IMR-90 (cell line): Measurements from ENCODE around the gene SCGB1A1. TPM values are rescaled to one million over a fixed set of nuclear protein-coding genes. Genes with fewer than 3 reads are reported as not detected.

ENCODE experiments used
- ATAC-seq: fragments of 200-7000 bp; cut with Tn5 transposase; 2 replicates; pipeline ENCODE4 v1.9.1; 2020; ENCODE audit warnings: low read depth, mild to moderate bottlenecking, moderate library complexity
- BruUV-seq: library from RNA; stranded (reverse); fragments of 400-500 nt; replicated peaks from 2 replicates; lab custom pipeline; 2021; lab: Mats Ljungman, UMichigan
- CTCF ChIA-PET: fragments of 300-600 bp; formaldehyde crosslinking; extraction: SDS; loops from one replicate; lab custom pipeline; 2021; ENCODE audit warnings: antibody characterized with exemption; lab: Yijun Ruan, JAX
- POLR2A ChIA-PET: fragments of 300-600 bp; sonication (Branson Sonifier 250); formaldehyde crosslinking; loops from one replicate; lab custom pipeline; 2022; ENCODE audit warnings: antibody characterized with exemption; ENCODE audit not compliant: unreplicated experiment; lab: Charles Lee
- DNase-seq: peaks from one replicate; pipeline ENCODE4 v3.0.0; 2013
- H2AFZ ChIP-seq: replicated peaks from 2 replicates; pipeline ENCODE3; 2013; ENCODE audit warnings: low read length, mild to moderate bottlenecking; ENCODE audit not compliant: poor library complexity
- H2AK5ac ChIP-seq: 2 replicates; pipeline ENCODE4 v1.6.1; 2013; ENCODE audit warnings: low read depth, low read length, inconsistent platforms
- H2AK9ac ChIP-seq: replicated peaks from 2 replicates; pipeline ENCODE3; 2013; ENCODE audit warnings: mild to moderate bottlenecking, low read depth, low read length, moderate library complexity; ENCODE audit not compliant: poor library complexity
- H2BK120ac ChIP-seq: 2 replicates; pipeline ENCODE4 v1.6.1; 2013; ENCODE audit warnings: low read depth, low read length, inconsistent platforms
- H2BK15ac ChIP-seq: 3 replicates; pipeline ENCODE4 v1.6.1; 2013; ENCODE audit warnings: low read depth, low read length, inconsistent platforms
- H2BK20ac ChIP-seq: 2 replicates; pipeline ENCODE4 v1.6.1; 2013; ENCODE audit warnings: low read depth, mild to moderate bottlenecking, inconsistent platforms, low read length, moderate library complexity
- H2BK5ac ChIP-seq: 2 replicates; pipeline ENCODE4 v1.6.1; 2013; ENCODE audit warnings: mild to moderate bottlenecking, low read depth, low read length, inconsistent platforms; ENCODE audit not compliant: poor library complexity, severe bottlenecking
- H3K14ac ChIP-seq: replicated peaks from 2 replicates; pipeline ENCODE4 v1.6.1; 2013; ENCODE audit warnings: low read depth, low read length, inconsistent platforms
- H3K18ac ChIP-seq: 2 replicates; pipeline ENCODE4 v1.6.1; 2013; ENCODE audit warnings: low read depth, low read length, control low read depth
- H3K23ac ChIP-seq: 2 replicates; pipeline ENCODE4 v1.6.1; 2013; ENCODE audit warnings: low read depth, low read length, inconsistent platforms
- H3K27ac ChIP-seq: 2 replicates; pipeline ENCODE4 v1.5.1; 2013; ENCODE audit warnings: mild to moderate bottlenecking, control low read depth, low read length; ENCODE audit not compliant: insufficient read depth
- H3K27me3 ChIP-seq: 2 replicates; pipeline ENCODE4 v1.6.1; 2013; ENCODE audit warnings: low read length; ENCODE audit not compliant: control insufficient read depth, insufficient read depth
- H3K36me3 ChIP-seq: 2 replicates; pipeline ENCODE4 v1.6.1; 2013; ENCODE audit warnings: low read length, mixed read lengths; ENCODE audit not compliant: control insufficient read depth, insufficient read depth
- H3K4ac ChIP-seq: 2 replicates; pipeline ENCODE4 v1.6.1; 2013; ENCODE audit warnings: low read depth, low read length, inconsistent platforms
- H3K4me1 ChIP-seq: 2 replicates; pipeline ENCODE4 v1.6.1; 2013; ENCODE audit warnings: low read length, mixed read lengths; ENCODE audit not compliant: control insufficient read depth, insufficient read depth
- H3K4me2 ChIP-seq: 2 replicates; pipeline ENCODE4 v1.6.1; 2013; ENCODE audit warnings: low read depth, mild to moderate bottlenecking, control low read depth, low read length, moderate library complexity
- H3K4me3 ChIP-seq: 2 replicates; pipeline ENCODE4 v1.5.1; 2013; ENCODE audit warnings: low read depth, mild to moderate bottlenecking, control low read depth, low read length, moderate library complexity; ENCODE audit not compliant: insufficient read depth
- H3K56ac ChIP-seq: 2 replicates; pipeline ENCODE4 v1.6.1; 2013; ENCODE audit warnings: low read length, inconsistent platforms; ENCODE audit not compliant: insufficient read depth; ENCODE audit errors: extremely low read depth
- H3K79me1 ChIP-seq, 2 experiments: 2 replicates each; pipeline ENCODE4 v1.6.1; 2013; ENCODE audit warnings: low read length in 2 of 2, inconsistent platforms in 1 of 2, low read depth in 1 of 2
- H3K9ac ChIP-seq: 2 replicates; pipeline ENCODE4 v1.6.1; 2013; ENCODE audit warnings: low read depth, low read length, control low read depth
- H3K9me1 ChIP-seq: 2 replicates; pipeline ENCODE4 v1.6.1; 2013; ENCODE audit warnings: low read length, inconsistent platforms; ENCODE audit not compliant: insufficient read depth
- H3K9me3 ChIP-seq: 2 replicates; pipeline ENCODE4 v1.6.1; 2013; ENCODE audit warnings: low read length; ENCODE audit not compliant: control insufficient read depth, insufficient read depth
- H4K20me1 ChIP-seq: 2 replicates; pipeline ENCODE4 v1.6.1; 2013; ENCODE audit warnings: low read length, inconsistent platforms; ENCODE audit not compliant: insufficient read depth
- H4K5ac ChIP-seq: 2 replicates; pipeline ENCODE4 v1.6.1; 2013; ENCODE audit warnings: mild to moderate bottlenecking, low read depth, low read length, control low read depth
- H4K8ac ChIP-seq, 2 experiments: 2 replicates each; pipeline ENCODE4 v1.6.1; 2013; ENCODE audit warnings: low read depth in 2 of 2, low read length in 2 of 2, control low read depth in 1 of 2, inconsistent platforms in 1 of 2
- H4K91ac ChIP-seq: 2 replicates; pipeline ENCODE4 v1.6.1; 2013; ENCODE audit warnings: low read depth, low read length, inconsistent platforms; ENCODE audit not compliant: insufficient read depth
- CEBPB ChIP-seq: IDR thresholded peaks from 2 replicates; pipeline ENCODE4 v1.6.1; 2012; ENCODE audit warnings: low read depth, low read length, improper control_type of control experiment
- CHD1 ChIP-seq: IDR thresholded peaks from 2 replicates; pipeline ENCODE4 v1.6.1; 2012; ENCODE audit warnings: low read depth, low read length, improper control_type of control experiment
- CTCF ChIP-seq: conservative IDR thresholded peaks from 2 replicates; pipeline ENCODE4 v1.5.1; 2012; ENCODE audit warnings: mild to moderate bottlenecking, low read depth, low read length, improper control_type of control experiment
- MAFK ChIP-seq: IDR thresholded peaks from 2 replicates; pipeline ENCODE4 v1.6.1; 2012; ENCODE audit warnings: low read depth, low read length, improper control_type of control experiment
- MAZ ChIP-seq: IDR thresholded peaks from 2 replicates; pipeline ENCODE4 v1.6.1; 2012; ENCODE audit warnings: low read depth, mild to moderate bottlenecking, low read length, improper control_type of control experiment, moderate library complexity, borderline replicate concordance
- MXI1 ChIP-seq: IDR thresholded peaks from 2 replicates; pipeline ENCODE4 v1.6.1; 2012; ENCODE audit warnings: low read depth, mild to moderate bottlenecking, low read length, moderate library complexity, borderline replicate concordance
- RAD21 ChIP-seq: IDR thresholded peaks from 2 replicates; pipeline ENCODE4 v1.6.1; 2012; ENCODE audit warnings: low read length, improper control_type of control experiment
- RCOR1 ChIP-seq: IDR thresholded peaks from 2 replicates; pipeline ENCODE4 v1.6.1; 2012; ENCODE audit warnings: mild to moderate bottlenecking, low read length, improper control_type of control experiment; ENCODE audit not compliant: insufficient replicate concordance
- RFX5 ChIP-seq: IDR thresholded peaks from 2 replicates; pipeline ENCODE4 v1.8.0; 2012; ENCODE audit warnings: low read depth, mild to moderate bottlenecking, low read length, moderate library complexity
- SMC3 ChIP-seq: fragments of 150-350 bp; IDR thresholded peaks from 2 replicates; pipeline ENCODE4 v1.6.1; 2016; ENCODE audit warnings: low read depth, mild to moderate bottlenecking, antibody characterized with exemption, low read length, moderate library complexity
- USF2 ChIP-seq: fragments of 150-350 bp; IDR thresholded peaks from 2 replicates; pipeline ENCODE4 v1.6.1; 2017; ENCODE audit warnings: mild to moderate bottlenecking, antibody characterized with exemption, low read length, low read depth
- WGBS, 2 experiments: methylation state at CpG; one replicate each; pipeline versions ENCODE4 v1.1.5 to v1.1.7; 2013; ENCODE audit warnings: missing lambda C conversion rate in 2 of 2; ENCODE audit not compliant: insufficient read length in 1 of 2; ENCODE audit errors: extremely low coverage in 2 of 2; 5-methylcytosine and 5-hydroxymethylcytosine counted together
- dilution Hi-C: fragments of 300-500 bp; cut with HindIII; formaldehyde crosslinking; loops from one replicate; pipeline ENCODE4 v1.14.3; 2018; ENCODE audit warnings: low sequenced_read_pairs; ENCODE audit not compliant: unreplicated experiment
- in situ Hi-C: fragments of 300-500 bp; cut with MboI; formaldehyde crosslinking; loops from 3 replicates; pipeline ENCODE4 v1.14.3; 2019; ENCODE audit warnings: low sequenced_read_pairs, inconsistent platforms, mixed read lengths
- intact Hi-C: fragments of 100-400 bp; cut with micrococcal nuclease; formaldehyde crosslinking; loops from 2 replicates; pipeline ENCODE4 v1.10.0; 2022
- polyA plus RNA-seq, 3 experiments: library from polyadenylated mRNA; depleted of rRNA; stranded (reverse); fragments of >200 nt; gene quantifications; 2 replicates each; pipeline ENCODE4 v1.2.3, GENCODE V29; 2012; ENCODE audit warnings: low replicate concordance in 1 of 3
- total RNA-seq: library from RNA; depleted of rRNA; stranded (reverse); fragments of >200 nt; gene quantifications from 2 replicates; pipeline ENCODE4 v1.2.3, GENCODE V29; 2012
- TF ChIP-seq, protein P1 (sequence below): fragments of 150-350 bp; IDR thresholded peaks from 2 replicates; pipeline ENCODE4 v1.6.1; 2016; ENCODE audit warnings: low read depth, mild to moderate bottlenecking, low read length, moderate library complexity, borderline replicate concordance

Gene SCGB1A1
- total and polyA plus RNA-seq, 2 of the 4 experiments (the other 2 are of a cell fraction): not detected

- Histone ChIP-seq H2AFZ (peak overlapping the region; percentile 93), H3K4me1 (peaks cover 15% of the 10 kb centered on the region; the same call in 1 of the 2 replicates), H3K4me3 (peak overlapping the region; percentile 36), H2BK15ac (0 out of 3 replicates have a peak overlapping the region, but pooled peaks have one; percentile 26), H4K91ac (peak overlapping the region; percentile 54; the same call in 1 of the 2 replicates), H2BK20ac (peak overlapping the region; percentile 50; the same call in 1 of the 2 replicates), H2BK120ac (peak overlapping the region; percentile 59), H3K79me1 (no peaks in the 10 kb centered on the region; a peak in 1 of 4 replicates), H3K56ac (no peak overlapping the region), H3K27ac (peak overlapping the region; percentile 54), H3K4me2 (peak overlapping the region; percentile 90), H3K9ac (no peak overlapping the region), H2AK5ac (no peak overlapping the region), H2AK9ac (peak overlapping the region; percentile 7), H3K9me1 (no peaks in the 10 kb centered on the region), H4K5ac (peak overlapping the region; percentile 55; the same call in 1 of the 2 replicates), H3K14ac (peak overlapping the region; percentile 41), H3K27me3 (peaks cover 2% of the 10 kb centered on the region; the same call in 1 of the 2 replicates), H3K4ac (peak overlapping the region; percentile 22), H3K18ac (no peak overlapping the region), H4K20me1 (no peaks in the 10 kb centered on the region), H2BK5ac (no peak overlapping the region), H3K36me3 (no peaks in the 10 kb centered on the region), H4K8ac (peak overlapping the region; percentile 39 to 88; a peak in 3 of 4 replicates), H3K23ac (peak overlapping the region; percentile 1; the same call in 1 of the 2 replicates), H3K9me3 (no peaks in the 10 kb centered on the region)
- ATAC-seq (peak; percentile 86), DNase-seq (peak; percentile 80)
- POLR2A ChIA-PET: interaction anchor here (0.8 to 1.3 kb wide), 2 partner anchors 158 to 166 kb away, joined by 3 read pairs; no protein-coding TSS in a partner anchor
- in situ Hi-C loops: loop anchor here (5.0 to 25.0 kb wide), 3 partner anchors 162 to 467 kb away; no protein-coding TSS in a partner anchor
- intact Hi-C loops: loop anchor here (1.0 to 2.0 kb wide), 4 partner anchors 30 to 299 kb away; no protein-coding TSS in a partner anchor
- CTCF ChIA-PET: interaction anchor here (0.6 to 2.6 kb wide), 21 partner anchors 23 to 462 kb away, joined by 3 to 15 read pairs (median 3); partner anchors contain the start of genes B3GAT3, LRRN4CL, SCGB1A1 and TTC9C
- dilution Hi-C loops: no loop called here
- no TSS peak for BruUV-seq
- 0% methylated on average over 1 of the region's 14 CpGs; no CpG with 5 or more reads in 1 of the 2 experiments for WGBS, 2 experiments
- peak; percentile 82 for TF ChIP-seq SMC3
- 0 out of 2 replicates have a peak, but pooled peaks have one; percentile 2 for TF ChIP-seq USF2
- TF ChIP-seq MAZ: peak; percentile 7; the same call in 1 of the 2 replicates
- TF ChIP-seq MAFK: no peak
- TF ChIP-seq RAD21: peak; percentile 88
- TF ChIP-seq, protein P1, sequence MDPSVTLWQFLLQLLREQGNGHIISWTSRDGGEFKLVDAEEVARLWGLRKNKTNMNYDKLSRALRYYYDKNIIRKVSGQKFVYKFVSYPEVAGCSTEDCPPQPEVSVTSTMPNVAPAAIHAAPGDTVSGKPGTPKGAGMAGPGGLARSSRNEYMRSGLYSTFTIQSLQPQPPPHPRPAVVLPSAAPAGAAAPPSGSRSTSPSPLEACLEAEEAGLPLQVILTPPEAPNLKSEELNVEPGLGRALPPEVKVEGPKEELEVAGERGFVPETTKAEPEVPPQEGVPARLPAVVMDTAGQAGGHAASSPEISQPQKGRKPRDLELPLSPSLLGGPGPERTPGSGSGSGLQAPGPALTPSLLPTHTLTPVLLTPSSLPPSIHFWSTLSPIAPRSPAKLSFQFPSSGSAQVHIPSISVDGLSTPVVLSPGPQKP: no peak
- TF ChIP-seq CTCF: peak; percentile 80
- no peak for TF ChIP-seq RCOR1
- peak; percentile 65 for TF ChIP-seq CEBPB
- TF ChIP-seq CHD1: no peak
- TF ChIP-seq MXI1: peak; percentile 25; the same call in 1 of the 2 replicates
- no peak for TF ChIP-seq RFX5
These were observed 23.9 kb upstream of the SCGB1A1 start for GRCh38 chr11:62394825-62395538.
